WTC11 (cell line): ENCODE results near the gene MAST1. TPM values are rescaled to one million over a fixed set of nuclear protein-coding genes. Genes with fewer than 3 reads are reported as not detected.

Source experiments
- CBFB ChIP-seq: sonication (generic); formaldehyde crosslinking; IDR thresholded peaks from 2 replicates; pipeline ENCODE4 v1.8.1; 2022; ENCODE audit warnings: mild to moderate bottlenecking, low read depth, missing genetic modification reagents
- CREB1 ChIP-seq: sonication (generic); formaldehyde crosslinking; IDR thresholded peaks from 2 replicates; pipeline ENCODE4 v1.8.0; 2023; ENCODE audit warnings: mild to moderate bottlenecking, missing genetic modification reagents
- CTCF ChIP-seq: fragments of 200-600 bp; IDR thresholded peaks from 2 replicates; pipeline ENCODE4 v1.8.0; 2022; ENCODE audit warnings: antibody characterized with exemption
- EMX1 ChIP-seq: fragments of 250-450 bp; sonication (Bioruptor Pico); IDR thresholded peaks from 2 replicates; pipeline ENCODE4 v1.8.0; 2021; ENCODE audit warnings: mild to moderate bottlenecking
- ETV6 ChIP-seq: sonication (generic); formaldehyde crosslinking; IDR thresholded peaks from 2 replicates; pipeline ENCODE4 v1.8.1; 2022; ENCODE audit warnings: mild to moderate bottlenecking, missing genetic modification reagents
- GABPB1 ChIP-seq: sonication (generic); formaldehyde crosslinking; IDR thresholded peaks from 2 replicates; pipeline ENCODE4 v1.8.1; 2023; ENCODE audit warnings: mild to moderate bottlenecking, missing genetic modification reagents
- GRHL2 ChIP-seq: fragments of 250-450 bp; sonication (Bioruptor Pico); IDR thresholded peaks from 2 replicates; pipeline ENCODE4 v1.8.0; 2022; ENCODE audit warnings: mild to moderate bottlenecking, moderate library complexity; ENCODE audit not compliant: insufficient replicate concordance, severe bottlenecking
- GTF2I ChIP-seq: fragments of 250-450 bp; sonication (Bioruptor Pico); conservative IDR thresholded peaks from 2 replicates; pipeline ENCODE4 v1.4.0; 2021; ENCODE audit warnings: mild to moderate bottlenecking
- NFYB ChIP-seq: sonication (generic); formaldehyde crosslinking; conservative IDR thresholded peaks from 2 replicates; pipeline ENCODE4 v1.8.0; 2022; ENCODE audit warnings: low read depth, missing genetic modification reagents
- NR1H2 ChIP-seq: sonication (generic); formaldehyde crosslinking; IDR thresholded peaks from 2 replicates; pipeline ENCODE4 v1.9.0; 2021; ENCODE audit warnings: mild to moderate bottlenecking, moderate library complexity, missing genetic modification reagents
- TCF7 ChIP-seq: sonication (generic); formaldehyde crosslinking; IDR thresholded peaks from 2 replicates; pipeline ENCODE4 v1.8.0; 2022; ENCODE audit warnings: mild to moderate bottlenecking, low read depth, missing genetic modification reagents, moderate library complexity
- ZBTB43 ChIP-seq: sonication (generic); formaldehyde crosslinking; IDR thresholded peaks from 2 replicates; pipeline ENCODE4 v1.8.1; 2023; ENCODE audit warnings: mild to moderate bottlenecking, missing genetic modification reagents
- ZNF219 ChIP-seq: sonication (generic); formaldehyde crosslinking; IDR thresholded peaks from 2 replicates; pipeline ENCODE4 v1.8.0; 2023; ENCODE audit warnings: missing genetic modification reagents, mild to moderate bottlenecking, borderline replicate concordance
- ZNF416 ChIP-seq: fragments of 250-450 bp; sonication (Bioruptor Pico); IDR thresholded peaks from 2 replicates; pipeline ENCODE4 v1.9.0; 2021; ENCODE audit warnings: mild to moderate bottlenecking, inconsistent platforms
- ZNF423 ChIP-seq: fragments of 250-450 bp; sonication (Bioruptor Pico); IDR thresholded peaks from 2 replicates; pipeline ENCODE4 v2.1.2; 2022; ENCODE audit warnings: mild to moderate bottlenecking, moderate library complexity
- total RNA-seq: library from RNA; stranded (reverse); gene quantifications from 3 replicates; pipeline ENCODE4 v1.2.3, GENCODE V29; 2021
- TF ChIP-seq, protein P1 (sequence below): fragments of 250-450 bp; sonication (Bioruptor Pico); IDR thresholded peaks from 2 replicates; pipeline ENCODE4 v1.9.0; 2021; ENCODE audit warnings: mild to moderate bottlenecking
- TF ChIP-seq, protein P2 (sequence below): sonication (generic); formaldehyde crosslinking; IDR thresholded peaks from 2 replicates; pipeline ENCODE4 v1.8.0; 2023; ENCODE audit warnings: mild to moderate bottlenecking, missing genetic modification reagents
- TF ChIP-seq, protein P3 (sequence below): sonication (generic); formaldehyde crosslinking; IDR thresholded peaks from 2 replicates; pipeline ENCODE4 v1.8.1; 2023; ENCODE audit warnings: mild to moderate bottlenecking, missing genetic modification reagents, borderline replicate concordance
- TF ChIP-seq, protein P4 (sequence below): fragments of 250-450 bp; sonication (Bioruptor Pico); IDR thresholded peaks from 2 replicates; pipeline ENCODE4 v2.1.2; 2022; ENCODE audit warnings: mild to moderate bottlenecking, moderate library complexity
- TF ChIP-seq, protein P5 (sequence below): sonication (generic); formaldehyde crosslinking; conservative IDR thresholded peaks from 2 replicates; pipeline ENCODE4 v1.8.1; 2022; ENCODE audit warnings: mild to moderate bottlenecking, missing genetic modification reagents
- TF ChIP-seq, protein P6 (sequence below): sonication (generic); formaldehyde crosslinking; IDR thresholded peaks from 2 replicates; pipeline ENCODE4 v1.8.0; 2023; ENCODE audit warnings: missing genetic modification reagents, mild to moderate bottlenecking, borderline replicate concordance

MAST1 gene
- total RNA-seq, 1 experiment from 2014 or later: 24.3 TPM

DNA sequence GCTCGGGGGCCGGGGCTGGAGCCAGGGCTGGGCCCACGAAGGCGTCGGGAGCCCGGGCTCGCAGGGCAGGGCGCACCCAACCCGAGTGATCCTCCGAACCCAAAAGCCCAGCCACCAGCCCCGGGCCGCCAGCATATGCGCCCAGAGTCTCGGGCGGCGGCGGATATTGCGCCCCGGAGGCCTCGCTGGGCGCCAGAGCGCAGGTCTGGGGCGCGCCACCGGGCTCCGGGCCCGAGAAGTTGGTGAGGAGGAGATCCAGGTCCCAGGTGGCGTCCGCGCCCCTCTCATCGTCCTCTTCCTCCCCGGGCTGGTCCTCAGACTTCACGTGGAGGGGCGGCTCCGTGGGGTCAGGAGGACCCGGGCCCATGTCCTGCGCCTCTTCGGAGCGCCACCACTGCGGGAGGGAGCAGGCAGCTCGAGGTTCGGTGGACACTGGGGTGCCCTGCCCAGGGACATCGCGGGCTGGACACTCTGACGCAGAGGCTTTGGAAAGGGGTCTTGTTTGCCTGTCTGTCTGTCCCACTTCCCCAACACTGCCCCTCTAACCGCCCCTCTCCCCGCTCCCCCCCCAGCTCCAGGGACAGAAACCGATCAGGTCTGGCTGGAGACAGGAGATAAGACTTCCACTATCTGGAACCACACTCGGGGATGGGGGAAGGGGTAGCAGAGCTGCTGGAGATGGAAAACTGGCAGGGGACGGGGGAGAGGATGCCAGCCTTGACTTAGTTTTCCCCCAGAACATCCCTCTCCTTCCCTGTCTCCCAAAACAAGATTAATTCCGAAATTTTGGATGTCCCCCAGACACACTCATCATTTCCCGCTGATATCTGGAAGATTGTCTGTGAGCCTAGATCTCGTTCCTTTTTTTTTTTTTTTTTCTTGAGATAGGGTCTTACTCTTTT lies 47.7 kb downstream of the MAST1 start (continued):
- TF ChIP-seq ZBTB43 (no peak), ZNF416 (no peak), EMX1 (CRISPR knock-in tag) (no peak), NFYB (CRISPR knock-in tag) (no peak), GTF2I (no peak), CREB1 (CRISPR knock-in tag) (no peak), GRHL2 (CRISPR knock-in tag) (no peak), TCF7 (CRISPR knock-in tag) (no peak), CTCF (0 out of 2 replicates have a peak, but pooled peaks have one; percentile 6), CBFB (CRISPR knock-in tag) (no peak), ZNF423 (CRISPR knock-in tag) (peak; percentile 0; the same call in 1 of the 2 replicates), NR1H2 (CRISPR knock-in tag) (no peak), ZNF219 (CRISPR knock-in tag) (no peak), ETV6 (no peak), GABPB1 (no peak)
- TF ChIP-seq, protein P1, sequence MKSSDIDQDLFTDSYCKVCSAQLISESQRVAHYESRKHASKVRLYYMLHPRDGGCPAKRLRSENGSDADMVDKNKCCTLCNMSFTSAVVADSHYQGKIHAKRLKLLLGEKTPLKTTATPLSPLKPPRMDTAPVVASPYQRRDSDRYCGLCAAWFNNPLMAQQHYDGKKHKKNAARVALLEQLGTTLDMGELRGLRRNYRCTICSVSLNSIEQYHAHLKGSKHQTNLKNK: no peak
- TF ChIP-seq, protein P2, sequence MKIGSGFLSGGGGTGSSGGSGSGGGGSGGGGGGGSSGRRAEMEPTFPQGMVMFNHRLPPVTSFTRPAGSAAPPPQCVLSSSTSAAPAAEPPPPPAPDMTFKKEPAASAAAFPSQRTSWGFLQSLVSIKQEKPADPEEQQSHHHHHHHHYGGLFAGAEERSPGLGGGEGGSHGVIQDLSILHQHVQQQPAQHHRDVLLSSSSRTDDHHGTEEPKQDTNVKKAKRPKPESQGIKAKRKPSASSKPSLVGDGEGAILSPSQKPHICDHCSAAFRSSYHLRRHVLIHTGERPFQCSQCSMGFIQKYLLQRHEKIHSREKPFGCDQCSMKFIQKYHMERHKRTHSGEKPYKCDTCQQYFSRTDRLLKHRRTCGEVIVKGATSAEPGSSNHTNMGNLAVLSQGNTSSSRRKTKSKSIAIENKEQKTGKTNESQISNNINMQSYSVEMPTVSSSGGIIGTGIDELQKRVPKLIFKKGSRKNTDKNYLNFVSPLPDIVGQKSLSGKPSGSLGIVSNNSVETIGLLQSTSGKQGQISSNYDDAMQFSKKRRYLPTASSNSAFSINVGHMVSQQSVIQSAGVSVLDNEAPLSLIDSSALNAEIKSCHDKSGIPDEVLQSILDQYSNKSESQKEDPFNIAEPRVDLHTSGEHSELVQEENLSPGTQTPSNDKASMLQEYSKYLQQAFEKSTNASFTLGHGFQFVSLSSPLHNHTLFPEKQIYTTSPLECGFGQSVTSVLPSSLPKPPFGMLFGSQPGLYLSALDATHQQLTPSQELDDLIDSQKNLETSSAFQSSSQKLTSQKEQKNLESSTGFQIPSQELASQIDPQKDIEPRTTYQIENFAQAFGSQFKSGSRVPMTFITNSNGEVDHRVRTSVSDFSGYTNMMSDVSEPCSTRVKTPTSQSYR: no peak
- TF ChIP-seq, protein P3, sequence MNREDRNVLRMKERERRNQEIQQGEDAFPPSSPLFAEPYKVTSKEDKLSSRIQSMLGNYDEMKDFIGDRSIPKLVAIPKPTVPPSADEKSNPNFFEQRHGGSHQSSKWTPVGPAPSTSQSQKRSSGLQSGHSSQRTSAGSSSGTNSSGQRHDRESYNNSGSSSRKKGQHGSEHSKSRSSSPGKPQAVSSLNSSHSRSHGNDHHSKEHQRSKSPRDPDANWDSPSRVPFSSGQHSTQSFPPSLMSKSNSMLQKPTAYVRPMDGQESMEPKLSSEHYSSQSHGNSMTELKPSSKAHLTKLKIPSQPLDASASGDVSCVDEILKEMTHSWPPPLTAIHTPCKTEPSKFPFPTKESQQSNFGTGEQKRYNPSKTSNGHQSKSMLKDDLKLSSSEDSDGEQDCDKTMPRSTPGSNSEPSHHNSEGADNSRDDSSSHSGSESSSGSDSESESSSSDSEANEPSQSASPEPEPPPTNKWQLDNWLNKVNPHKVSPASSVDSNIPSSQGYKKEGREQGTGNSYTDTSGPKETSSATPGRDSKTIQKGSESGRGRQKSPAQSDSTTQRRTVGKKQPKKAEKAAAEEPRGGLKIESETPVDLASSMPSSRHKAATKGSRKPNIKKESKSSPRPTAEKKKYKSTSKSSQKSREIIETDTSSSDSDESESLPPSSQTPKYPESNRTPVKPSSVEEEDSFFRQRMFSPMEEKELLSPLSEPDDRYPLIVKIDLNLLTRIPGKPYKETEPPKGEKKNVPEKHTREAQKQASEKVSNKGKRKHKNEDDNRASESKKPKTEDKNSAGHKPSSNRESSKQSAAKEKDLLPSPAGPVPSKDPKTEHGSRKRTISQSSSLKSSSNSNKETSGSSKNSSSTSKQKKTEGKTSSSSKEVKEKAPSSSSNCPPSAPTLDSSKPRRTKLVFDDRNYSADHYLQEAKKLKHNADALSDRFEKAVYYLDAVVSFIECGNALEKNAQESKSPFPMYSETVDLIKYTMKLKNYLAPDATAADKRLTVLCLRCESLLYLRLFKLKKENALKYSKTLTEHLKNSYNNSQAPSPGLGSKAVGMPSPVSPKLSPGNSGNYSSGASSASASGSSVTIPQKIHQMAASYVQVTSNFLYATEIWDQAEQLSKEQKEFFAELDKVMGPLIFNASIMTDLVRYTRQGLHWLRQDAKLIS (CRISPR knock-in tag): no peak
- TF ChIP-seq, protein P4, sequence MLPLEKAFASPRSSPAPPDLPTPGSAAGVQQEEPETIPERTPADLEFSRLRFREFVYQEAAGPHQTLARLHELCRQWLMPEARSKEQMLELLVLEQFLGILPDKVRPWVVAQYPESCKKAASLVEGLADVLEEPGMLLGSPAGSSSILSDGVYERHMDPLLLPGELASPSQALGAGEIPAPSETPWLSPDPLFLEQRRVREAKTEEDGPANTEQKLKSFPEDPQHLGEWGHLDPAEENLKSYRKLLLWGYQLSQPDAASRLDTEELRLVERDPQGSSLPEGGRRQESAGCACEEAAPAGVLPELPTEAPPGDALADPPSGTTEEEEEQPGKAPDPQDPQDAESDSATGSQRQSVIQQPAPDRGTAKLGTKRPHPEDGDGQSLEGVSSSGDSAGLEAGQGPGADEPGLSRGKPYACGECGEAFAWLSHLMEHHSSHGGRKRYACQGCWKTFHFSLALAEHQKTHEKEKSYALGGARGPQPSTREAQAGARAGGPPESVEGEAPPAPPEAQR: no peak
- TF ChIP-seq, protein P5, sequence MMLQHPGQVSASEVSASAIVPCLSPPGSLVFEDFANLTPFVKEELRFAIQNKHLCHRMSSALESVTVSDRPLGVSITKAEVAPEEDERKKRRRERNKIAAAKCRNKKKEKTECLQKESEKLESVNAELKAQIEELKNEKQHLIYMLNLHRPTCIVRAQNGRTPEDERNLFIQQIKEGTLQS (CRISPR knock-in tag): no peak
- TF ChIP-seq, protein P6, sequence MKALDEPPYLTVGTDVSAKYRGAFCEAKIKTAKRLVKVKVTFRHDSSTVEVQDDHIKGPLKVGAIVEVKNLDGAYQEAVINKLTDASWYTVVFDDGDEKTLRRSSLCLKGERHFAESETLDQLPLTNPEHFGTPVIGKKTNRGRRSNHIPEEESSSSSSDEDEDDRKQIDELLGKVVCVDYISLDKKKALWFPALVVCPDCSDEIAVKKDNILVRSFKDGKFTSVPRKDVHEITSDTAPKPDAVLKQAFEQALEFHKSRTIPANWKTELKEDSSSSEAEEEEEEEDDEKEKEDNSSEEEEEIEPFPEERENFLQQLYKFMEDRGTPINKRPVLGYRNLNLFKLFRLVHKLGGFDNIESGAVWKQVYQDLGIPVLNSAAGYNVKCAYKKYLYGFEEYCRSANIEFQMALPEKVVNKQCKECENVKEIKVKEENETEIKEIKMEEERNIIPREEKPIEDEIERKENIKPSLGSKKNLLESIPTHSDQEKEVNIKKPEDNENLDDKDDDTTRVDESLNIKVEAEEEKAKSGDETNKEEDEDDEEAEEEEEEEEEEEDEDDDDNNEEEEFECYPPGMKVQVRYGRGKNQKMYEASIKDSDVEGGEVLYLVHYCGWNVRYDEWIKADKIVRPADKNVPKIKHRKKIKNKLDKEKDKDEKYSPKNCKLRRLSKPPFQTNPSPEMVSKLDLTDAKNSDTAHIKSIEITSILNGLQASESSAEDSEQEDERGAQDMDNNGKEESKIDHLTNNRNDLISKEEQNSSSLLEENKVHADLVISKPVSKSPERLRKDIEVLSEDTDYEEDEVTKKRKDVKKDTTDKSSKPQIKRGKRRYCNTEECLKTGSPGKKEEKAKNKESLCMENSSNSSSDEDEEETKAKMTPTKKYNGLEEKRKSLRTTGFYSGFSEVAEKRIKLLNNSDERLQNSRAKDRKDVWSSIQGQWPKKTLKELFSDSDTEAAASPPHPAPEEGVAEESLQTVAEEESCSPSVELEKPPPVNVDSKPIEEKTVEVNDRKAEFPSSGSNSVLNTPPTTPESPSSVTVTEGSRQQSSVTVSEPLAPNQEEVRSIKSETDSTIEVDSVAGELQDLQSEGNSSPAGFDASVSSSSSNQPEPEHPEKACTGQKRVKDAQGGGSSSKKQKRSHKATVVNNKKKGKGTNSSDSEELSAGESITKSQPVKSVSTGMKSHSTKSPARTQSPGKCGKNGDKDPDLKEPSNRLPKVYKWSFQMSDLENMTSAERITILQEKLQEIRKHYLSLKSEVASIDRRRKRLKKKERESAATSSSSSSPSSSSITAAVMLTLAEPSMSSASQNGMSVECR: no peak
